Stimulated activated CD4-positive, alpha-beta T cell treated with anti-CD3 and anti-CD28 coated beads, TNF-alpha, amount 100 ng/mL, for 48 hours (primary cell): ENCODE data around the gene DISP2.

ENCODE experiments used
- DNase-seq, 3 donors: peaks; one replicate each; pipeline ENCODE4 v3.0.0-alpha.2; 2020; ENCODE audit warnings: low read depth in 3 of 3

The DISP2 gene

DNA sequence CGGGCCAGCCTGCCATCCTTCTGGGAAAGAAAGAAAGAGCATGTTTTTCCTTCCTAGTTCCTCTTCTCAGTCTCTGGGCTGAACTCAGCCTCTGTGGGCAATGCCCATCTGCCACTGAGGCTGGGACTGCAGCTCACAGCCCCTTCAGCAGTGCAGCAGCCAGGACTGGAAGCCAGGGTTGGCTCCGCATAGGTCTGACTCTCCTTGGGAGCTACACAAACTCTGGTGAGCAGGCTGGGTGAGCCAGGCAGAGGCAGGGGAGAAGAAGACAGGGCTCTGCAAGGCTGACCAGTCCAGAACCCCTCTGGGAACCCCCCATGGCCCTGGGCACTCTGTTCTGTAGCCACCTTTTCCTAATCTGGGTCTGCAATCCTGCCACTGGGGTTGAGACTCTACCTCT lies 3.6 kb downstream of the DISP2 start:
- DNase-seq, result no peak

DNA sequence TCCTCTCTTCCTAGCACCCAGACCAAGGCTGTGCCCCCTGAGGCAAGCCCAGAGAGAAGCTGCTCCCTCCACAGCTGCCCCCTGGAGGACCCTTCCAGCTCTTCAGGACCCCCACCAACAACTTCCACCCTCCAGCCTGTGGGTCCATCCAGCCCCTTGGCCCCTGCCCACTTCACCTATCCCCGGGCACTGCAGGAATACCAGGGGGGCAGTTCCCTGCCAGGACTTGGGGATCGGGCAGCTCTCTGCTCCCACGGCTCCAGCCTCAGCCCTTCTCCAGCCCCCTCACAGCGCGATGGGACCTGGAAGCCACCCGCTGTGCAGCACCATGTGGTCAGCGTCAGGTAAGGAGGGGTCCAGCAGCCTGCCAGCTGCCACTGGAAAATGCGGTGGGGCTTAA lies 5.6 kb downstream of the DISP2 start:
- DNase-seq, result no peak

DNA sequence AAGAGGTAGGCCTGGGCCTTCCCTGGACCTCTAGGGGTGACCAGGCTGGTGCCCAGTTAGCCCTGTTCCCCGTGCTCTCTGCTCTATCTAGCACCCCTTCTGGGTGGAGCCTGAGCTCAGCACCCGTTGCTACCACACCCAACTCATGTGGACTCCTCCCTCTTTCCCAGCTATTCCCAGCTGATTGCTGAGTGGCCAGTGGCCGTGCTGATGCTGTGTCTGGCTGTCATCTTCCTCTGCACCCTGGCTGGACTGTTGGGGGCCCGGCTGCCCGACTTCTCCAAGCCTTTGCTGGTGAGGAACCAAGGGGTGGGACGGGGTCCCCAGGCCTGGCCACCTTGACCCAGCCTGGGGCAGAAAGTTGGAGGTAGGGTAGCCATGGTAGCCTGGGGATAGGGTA lies 6.2 kb downstream of the DISP2 start:
- no peak for DNase-seq

DNA sequence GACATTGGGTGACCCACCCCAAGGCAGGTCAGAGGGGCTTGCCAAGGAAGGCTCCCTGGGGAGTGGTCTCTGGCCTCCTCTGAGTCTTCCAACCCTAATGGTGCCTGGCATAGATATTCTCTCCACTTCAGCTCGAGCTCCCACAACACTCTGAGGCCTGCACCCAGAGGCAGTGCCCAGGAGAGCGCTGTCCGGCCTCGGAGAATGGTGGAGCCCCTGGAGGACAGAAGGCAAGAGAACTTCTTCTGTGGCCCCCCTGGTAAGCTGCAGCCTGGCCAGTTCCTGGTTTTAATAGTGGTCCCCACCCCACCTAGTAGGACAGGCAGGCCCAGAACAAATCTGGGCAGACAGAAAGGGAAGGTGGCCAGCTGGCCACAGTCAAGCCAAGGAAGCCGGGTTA lies 7.0 kb downstream of the DISP2 start:
- DNase-seq, result no peak

GRCh38 chr15:40365624-40366456 lies 7.8 kb downstream of the DISP2 start:
- DNase-seq, result no peak

DNA sequence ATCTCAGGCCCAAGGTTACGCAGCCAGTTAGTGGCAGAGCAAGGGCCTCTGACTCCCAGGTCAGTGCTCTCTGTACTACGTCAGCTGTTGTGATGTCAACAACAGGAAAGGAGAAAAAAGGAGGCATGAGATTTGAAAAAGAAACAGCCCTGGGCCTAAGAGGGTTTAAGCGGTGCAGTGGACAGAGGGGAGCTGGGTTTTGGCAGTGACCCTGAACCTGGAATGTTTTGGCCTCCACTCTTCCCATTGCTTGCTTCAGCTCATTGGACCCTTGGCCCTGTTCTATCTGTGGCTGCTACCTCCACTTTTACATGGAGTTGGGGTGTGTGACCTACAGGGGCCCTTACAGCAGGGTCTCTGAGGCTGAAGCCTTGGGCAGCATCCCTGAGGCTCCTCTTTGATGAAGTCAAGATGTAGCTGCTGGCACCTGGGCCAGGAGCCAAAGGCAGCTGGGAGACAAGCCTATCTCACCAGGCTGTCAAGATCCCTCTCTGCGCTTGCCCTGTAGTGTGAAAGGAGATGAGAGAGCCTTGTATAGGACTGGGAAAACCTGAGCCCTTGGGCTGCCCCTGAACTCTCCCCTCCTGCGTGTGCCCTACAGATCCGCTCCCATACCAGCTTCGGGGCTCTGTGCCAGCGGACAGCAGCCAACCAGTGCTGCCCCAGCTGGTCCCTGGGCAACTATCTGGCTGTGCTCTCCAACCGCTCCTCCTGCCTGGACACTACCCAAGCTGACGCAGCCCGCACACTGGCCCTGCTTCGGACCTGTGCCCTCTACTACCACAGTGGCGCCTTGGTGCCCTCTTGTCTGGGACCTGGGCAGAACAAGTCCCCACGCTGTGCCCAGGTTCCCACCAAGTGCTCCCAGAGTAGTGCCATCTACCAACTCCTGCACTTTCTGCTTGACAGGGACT lies 8.7 kb downstream of the DISP2 start:
- DNase-seq, result no peak

DNA sequence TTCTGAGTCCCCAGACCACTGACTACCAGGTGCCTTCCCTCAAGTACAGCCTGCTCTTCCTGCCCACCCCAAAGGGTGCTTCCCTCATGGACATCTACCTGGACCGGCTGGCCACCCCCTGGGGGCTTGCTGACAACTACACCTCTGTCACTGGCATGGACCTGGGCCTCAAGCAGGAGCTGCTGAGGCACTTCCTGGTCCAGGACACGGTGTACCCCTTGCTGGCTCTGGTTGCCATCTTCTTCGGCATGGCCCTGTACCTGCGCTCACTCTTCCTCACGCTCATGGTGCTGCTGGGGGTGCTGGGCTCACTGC lies 9.3 kb downstream of the DISP2 start:
- DNase-seq, result no peak

DNA sequence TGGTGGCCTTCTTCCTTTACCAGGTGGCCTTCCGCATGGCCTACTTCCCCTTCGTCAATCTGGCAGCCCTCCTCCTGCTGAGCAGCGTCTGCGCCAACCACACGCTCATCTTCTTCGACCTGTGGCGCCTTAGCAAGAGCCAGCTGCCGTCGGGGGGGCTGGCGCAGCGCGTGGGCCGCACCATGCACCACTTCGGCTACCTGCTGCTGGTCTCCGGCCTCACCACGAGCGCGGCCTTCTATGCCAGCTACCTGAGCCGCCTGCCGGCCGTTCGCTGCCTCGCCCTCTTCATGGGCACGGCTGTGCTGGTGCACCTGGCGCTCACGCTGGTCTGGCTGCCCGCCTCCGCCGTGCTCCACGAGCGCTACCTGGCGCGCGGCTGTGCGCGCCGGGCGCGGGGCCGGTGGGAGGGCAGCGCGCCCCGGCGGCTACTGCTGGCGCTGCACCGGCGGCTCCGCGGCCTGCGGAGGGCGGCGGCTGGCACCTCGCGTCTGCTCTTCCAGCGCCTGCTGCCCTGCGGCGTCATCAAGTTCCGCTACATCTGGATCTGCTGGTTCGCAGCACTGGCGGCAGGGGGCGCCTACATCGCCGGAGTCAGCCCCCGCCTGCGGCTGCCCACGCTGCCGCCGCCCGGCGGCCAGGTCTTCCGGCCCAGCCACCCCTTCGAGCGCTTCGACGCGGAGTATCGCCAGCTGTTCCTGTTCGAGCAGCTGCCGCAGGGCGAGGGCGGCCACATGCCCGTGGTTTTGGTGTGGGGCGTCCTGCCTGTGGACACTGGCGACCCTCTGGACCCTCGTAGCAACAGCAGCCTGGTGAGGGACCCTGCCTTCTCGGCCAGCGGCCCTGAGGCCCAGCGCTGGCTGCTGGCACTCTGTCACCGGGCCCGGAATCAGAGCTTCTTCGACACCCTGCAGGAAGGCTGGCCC lies 9.9 kb downstream of the DISP2 start:
- peak; percentile 67 to 78 (median 78) for DNase-seq

DNA sequence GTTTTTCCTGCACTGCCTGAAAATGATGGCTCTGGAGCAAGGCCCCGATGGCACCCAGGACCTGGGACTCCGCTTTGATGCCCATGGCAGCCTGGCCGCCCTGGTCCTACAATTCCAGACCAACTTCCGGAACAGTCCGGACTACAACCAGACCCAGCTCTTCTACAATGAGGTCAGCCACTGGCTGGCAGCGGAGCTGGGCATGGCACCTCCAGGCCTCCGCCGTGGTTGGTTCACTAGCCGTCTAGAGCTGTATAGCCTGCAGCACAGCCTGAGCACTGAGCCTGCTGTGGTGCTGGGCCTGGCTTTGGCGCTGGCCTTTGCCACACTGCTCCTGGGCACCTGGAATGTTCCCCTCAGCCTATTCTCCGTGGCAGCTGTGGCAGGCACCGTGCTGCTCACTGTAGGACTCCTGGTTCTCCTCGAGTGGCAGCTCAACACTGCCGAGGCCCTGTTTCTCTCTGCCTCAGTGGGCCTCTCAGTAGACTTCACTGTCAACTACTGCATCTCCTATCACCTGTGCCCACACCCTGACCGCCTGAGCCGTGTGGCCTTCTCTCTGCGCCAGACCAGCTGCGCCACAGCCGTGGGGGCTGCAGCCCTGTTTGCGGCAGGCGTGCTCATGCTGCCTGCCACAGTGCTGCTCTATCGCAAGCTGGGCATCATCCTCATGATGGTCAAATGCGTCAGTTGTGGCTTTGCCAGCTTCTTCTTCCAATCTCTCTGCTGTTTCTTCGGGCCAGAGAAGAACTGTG lies 10.9 kb downstream of the DISP2 start:
- no peak for DNase-seq

- no peak for DNase-seq
These were observed 11.5 kb downstream of the DISP2 start for GRCh38 chr15:40369474-40369869.

- DNase-seq, result no peak
These were observed 12.0 kb downstream of the DISP2 start for GRCh38 chr15:40369971-40370370.

DNA sequence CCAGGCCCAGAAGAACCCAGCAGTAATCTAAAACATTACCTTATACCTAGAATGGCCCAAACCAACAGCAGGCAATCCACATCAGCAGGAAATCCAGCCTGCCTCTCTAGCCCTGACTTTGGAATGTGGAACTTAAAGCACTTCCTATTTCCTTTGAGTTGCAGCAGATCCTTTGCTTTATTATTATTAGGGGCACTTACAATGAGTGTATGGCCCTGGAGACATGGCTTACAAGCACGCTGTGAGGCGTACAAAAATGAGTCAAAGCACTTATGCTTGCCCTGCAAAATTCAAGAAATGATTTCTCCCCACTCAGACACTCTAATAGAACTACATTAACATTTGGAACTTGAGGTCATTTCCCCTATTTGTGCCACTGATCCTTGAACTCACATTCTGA lies 15.0 kb downstream of the DISP2 start:
- no peak for DNase-seq

GRCh38 chr15:40377606-40378005 lies 19.6 kb downstream of the DISP2 start:
- DNase-seq, result no peak

DNA sequence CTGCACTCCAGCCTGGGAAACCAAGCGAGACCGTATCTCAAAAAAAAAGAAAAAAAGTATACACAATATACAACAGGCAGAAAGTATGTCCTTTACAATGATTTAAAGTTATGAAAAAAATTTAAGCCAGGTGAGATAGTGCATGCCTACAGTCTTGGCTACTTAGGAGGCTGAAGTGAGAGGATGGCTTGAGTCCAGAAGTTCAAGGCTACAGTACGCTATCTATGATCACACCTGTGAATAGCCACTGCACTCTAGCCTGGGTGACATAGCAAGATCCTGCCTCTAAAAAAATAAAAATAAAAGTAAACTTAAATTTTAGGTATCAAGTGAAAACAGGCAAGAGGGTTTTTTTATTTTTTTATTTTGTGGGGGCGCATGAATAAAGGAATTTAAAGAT lies 21.4 kb downstream of the DISP2 start:
- DNase-seq, result no peak

GRCh38 chr15:40379853-40380252 lies 21.8 kb downstream of the DISP2 start:
- no peak for DNase-seq

DNA sequence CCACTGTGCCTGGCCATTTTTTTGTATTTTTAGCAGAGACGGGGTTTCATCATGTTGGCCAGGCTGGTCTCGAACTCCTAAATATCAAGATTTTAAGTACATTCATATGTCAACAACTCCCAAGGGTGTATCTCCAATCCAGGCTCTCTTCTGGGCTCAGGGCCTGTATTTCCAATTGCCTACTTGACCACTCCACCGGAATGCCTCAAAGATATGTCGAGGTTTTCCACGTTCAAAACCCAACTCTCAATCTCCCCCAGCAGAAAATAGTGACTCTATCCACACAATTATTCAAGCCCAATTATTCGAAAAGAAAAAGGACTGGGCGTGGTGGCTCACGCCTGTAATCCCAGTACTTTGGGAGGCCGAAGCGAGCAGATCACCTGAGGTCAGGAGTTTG lies 22.6 kb downstream of the DISP2 start:
- no peak for DNase-seq

DNA sequence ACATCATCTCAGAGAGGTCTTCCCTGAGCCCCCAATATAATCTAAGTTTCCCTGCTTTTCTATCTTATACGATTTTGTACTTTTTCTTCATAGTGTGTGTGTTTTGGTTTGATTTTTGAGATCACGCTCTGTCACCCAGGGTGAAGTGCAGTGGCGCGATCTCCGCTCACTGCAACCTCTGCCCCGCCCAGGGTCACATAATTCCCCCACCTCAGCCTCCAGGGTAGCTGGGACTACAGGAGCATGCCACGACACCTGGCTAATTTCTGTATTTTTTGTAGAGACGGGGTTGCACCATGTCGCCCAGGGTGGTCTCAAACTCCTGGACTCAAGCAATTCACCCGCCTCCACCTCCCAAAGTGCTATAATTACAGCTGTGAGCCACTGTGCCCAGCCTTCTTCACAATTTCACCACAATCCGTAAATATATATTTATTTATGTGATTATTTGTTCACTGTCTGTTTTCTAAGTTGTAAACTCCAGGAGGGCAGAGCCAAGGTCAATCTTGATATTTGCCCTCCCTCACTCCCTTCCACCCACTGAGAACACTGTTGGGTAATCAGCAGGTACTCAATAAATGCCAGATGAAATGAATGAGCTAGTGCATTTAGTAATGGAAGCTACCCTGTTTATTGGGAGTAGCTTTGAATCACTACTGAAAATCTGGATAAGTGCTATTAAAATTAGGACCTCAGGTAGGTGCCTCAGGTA lies 24.0 kb downstream of the DISP2 start:
- DNase-seq, result no peak

GRCh38 chr15:40382580-40383456 lies 24.8 kb downstream of the DISP2 start, which contains the start of gene KNSTRN:
KNSTRN (plus strand) TSS chr15:40382721; CDS start chr15:40382836, 115 bp downstream.
- peak; percentile 89 to 92 (median 90) for DNase-seq

DNA sequence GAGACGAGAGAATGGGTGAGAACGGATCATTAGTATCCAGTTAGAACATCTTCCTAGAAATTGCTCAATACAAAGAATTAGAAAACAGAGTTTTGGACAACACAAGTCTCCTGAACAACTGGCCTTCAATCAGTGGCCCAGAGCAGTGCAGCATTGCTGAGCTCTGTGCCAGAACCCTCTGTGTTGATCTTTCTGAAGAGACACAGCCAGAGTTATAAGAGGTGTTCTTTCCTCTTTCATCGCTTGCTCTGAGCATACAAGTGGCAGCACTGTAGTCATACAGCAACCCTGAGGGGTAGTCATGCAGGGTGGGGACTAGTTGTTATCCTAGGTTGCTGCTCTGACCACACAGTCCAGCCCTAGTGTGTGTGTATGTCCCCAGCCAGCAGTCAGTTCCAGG lies 28.5 kb downstream of the DISP2 start:
- no peak for DNase-seq
